ENCODE measurements around the gene ZBTB32. TPM values are rescaled to one million over a fixed set of nuclear protein-coding genes. Genes with fewer than 3 reads are reported as not detected.
A peak's percentile ranks its signal among the peaks of the same experiment; 100 is the strongest.

The ZBTB32 gene
- total RNA-seq, 6 experiments from 2014 or later = not detected

GRCh38 chr19:35695895-35696422 lies 8.4 kb upstream of the ZBTB32 start:
- no peaks in the 10 kb centered on the region for H3K9me3 Mint-ChIP-seq
- no peak overlapping the region for H3K27ac Mint-ChIP-seq
- H3K4me3 Mint-ChIP-seq = no peak overlapping the region
- no peak for DNase-seq
- no peaks in the 10 kb centered on the region for H3K36me3 Mint-ChIP-seq (ENCODE audit: low read depth)
- H3K4me1 Mint-ChIP-seq (ENCODE audit: low read depth) = no peaks in the 10 kb centered on the region
- peaks cover 6% of the 10 kb centered on the region for H3K27me3 Mint-ChIP-seq (ENCODE audit: insufficient read depth)
- no peak for TF ChIP-seq CTCF (IDR thresholded peaks at IDR 0.05)

- DNase-seq = no peak
- Mint-ChIP-seq H3K4me1 (ENCODE audit: low read depth) (no peaks in the 10 kb centered on the region; the same call in 1 of the 2 replicates), H3K4me3 (no peak overlapping the region), H3K27ac (no peak overlapping the region), H3K9me3 (no peaks in the 10 kb centered on the region), H3K27me3 (ENCODE audit: insufficient read depth) (peaks cover 6% of the 10 kb centered on the region), H3K36me3 (ENCODE audit: low read depth) (no peaks in the 10 kb centered on the region)
- no peak for TF ChIP-seq CTCF (IDR thresholded peaks at IDR 0.05)
Measured at GRCh38 chr19:35696835-35697234, 7.5 kb upstream of the ZBTB32 start.

- peak; percentile 96 for DNase-seq
- Mint-ChIP-seq H3K4me1 (ENCODE audit: low read depth) (peaks cover 6% of the 10 kb centered on the region), H3K27ac (peak overlapping the region; percentile 22; the same call in 1 of the 2 replicates), H3K4me3 (peak overlapping the region; percentile 97), H3K9me3 (no peaks in the 10 kb centered on the region), H3K27me3 (ENCODE audit: insufficient read depth) (peaks cover 2% of the 10 kb centered on the region), H3K36me3 (ENCODE audit: low read depth) (no peaks in the 10 kb centered on the region)
- no peak for TF ChIP-seq CTCF (IDR thresholded peaks at IDR 0.05)
Measured at GRCh38 chr19:35702223-35703012, 1.9 kb upstream of the ZBTB32 start.

- peaks cover 6% of the 10 kb centered on the region for H3K4me1 Mint-ChIP-seq (ENCODE audit: low read depth)
- DNase-seq = no peak
- H3K9me3 Mint-ChIP-seq = no peaks in the 10 kb centered on the region
- H3K4me3 Mint-ChIP-seq = no peak overlapping the region
- H3K36me3 Mint-ChIP-seq (ENCODE audit: low read depth) = no peaks in the 10 kb centered on the region
- peaks cover 2% of the 10 kb centered on the region for H3K27me3 Mint-ChIP-seq (ENCODE audit: insufficient read depth)
- no peak for TF ChIP-seq CTCF (IDR thresholded peaks at IDR 0.05)
- H3K27ac Mint-ChIP-seq = no peak overlapping the region
Measured at GRCh38 chr19:35703343-35703742, 1.0 kb upstream of the ZBTB32 start.

- TF ChIP-seq CTCF (IDR thresholded peaks at IDR 0.05) = no peak
- no peak for DNase-seq
- Mint-ChIP-seq H3K4me1 (ENCODE audit: low read depth) (no peaks in the 10 kb centered on the region), H3K9me3 (no peaks in the 10 kb centered on the region), H3K4me3 (no peak overlapping the region), H3K27ac (no peak overlapping the region), H3K27me3 (ENCODE audit: insufficient read depth) (peaks cover 5% of the 10 kb centered on the region; the same call in 1 of the 2 replicates), H3K36me3 (ENCODE audit: low read depth) (no peaks in the 10 kb centered on the region)
Measured at GRCh38 chr19:35708391-35708790, 4.0 kb downstream of the ZBTB32 start.
